ENCODE results near the gene PACSIN2.
"Not testable (repeated sequence)": the region's sequence is repeated elsewhere in the genome, so short reads cannot be mapped to it uniquely, and the experiment has no call there.

PACSIN2 gene

DNA sequence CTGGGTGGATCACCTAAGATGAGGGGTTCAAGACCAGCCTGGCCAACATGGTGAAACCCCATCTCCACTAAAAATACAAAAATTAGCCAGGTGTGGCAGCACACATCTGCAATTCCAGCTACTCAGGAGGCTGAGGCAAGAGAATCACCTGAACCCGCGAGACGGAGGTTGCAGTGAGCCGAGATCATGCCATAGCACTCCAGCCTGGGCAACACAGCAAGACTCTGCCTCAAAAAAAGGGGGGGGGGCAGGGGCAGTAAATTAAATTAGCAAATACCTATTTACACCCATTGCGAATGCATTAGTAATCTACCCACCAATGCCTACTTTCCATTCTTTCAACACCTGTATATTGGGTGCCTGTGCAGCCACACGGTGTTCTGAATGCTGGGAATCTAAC lies 78.3 kb downstream of the PACSIN2 start:
- in situ Hi-C loops (cut with MboI; ENCODE audit: low pct_unique_long_range_greater_than_20kb, low sequenced_read_pairs); DNase-seq: not testable (repeated sequence)

DNA sequence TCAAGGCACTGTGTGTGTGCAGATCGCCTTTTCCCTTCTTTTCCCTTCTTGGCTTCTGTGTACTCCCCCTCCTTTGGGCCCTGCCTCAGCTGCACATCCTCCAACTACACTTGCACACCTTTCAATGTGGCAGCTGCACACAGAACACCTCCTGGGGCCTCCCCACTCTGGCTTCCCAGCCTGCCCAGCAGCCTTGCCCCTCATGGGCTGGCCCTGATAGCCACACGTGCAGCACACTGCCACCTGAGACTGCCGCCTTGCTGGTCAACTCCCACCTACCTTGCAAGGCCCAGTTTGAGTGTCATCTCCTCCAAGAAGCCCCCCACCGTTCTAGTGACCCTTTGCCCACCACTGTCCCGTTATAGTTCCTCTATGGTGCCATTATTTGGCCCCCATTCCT lies 80.6 kb downstream of the PACSIN2 start:
- in situ Hi-C loops (cut with MboI; ENCODE audit: low pct_unique_long_range_greater_than_20kb, low sequenced_read_pairs), result no loop called here
- DNase-seq, result no peak

DNA sequence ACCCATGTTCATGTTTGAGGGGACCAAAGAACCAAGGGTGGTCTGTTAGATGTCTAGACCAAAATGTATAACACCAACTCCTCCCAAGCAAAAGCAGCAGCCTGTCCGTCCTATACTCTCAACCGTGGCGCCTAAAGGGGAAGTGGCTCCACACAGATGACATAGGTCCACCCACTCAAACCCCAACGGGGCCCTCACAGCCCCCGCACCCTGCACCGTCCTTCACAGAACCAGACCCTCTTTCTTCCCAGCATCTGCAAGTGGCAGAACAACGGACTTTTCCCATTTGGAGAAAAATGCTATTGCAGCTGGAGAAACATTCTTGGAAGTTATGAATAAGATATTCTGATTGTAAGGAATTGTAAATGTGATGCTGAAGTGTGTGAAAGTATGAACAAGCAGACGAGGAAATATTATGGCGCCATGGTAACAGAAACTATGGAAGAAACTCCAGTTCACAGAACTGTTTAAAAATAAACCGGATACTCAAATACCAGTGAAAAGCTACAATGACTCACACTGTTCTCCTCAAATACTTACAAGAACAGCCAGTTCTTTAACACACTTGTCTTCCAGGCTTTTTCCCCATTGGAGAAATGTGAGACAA lies 81.4 kb downstream of the PACSIN2 start:
- peak; percentile 86 for DNase-seq
- in situ Hi-C loops (cut with MboI; ENCODE audit: low pct_unique_long_range_greater_than_20kb, low sequenced_read_pairs), result no loop called here

DNA sequence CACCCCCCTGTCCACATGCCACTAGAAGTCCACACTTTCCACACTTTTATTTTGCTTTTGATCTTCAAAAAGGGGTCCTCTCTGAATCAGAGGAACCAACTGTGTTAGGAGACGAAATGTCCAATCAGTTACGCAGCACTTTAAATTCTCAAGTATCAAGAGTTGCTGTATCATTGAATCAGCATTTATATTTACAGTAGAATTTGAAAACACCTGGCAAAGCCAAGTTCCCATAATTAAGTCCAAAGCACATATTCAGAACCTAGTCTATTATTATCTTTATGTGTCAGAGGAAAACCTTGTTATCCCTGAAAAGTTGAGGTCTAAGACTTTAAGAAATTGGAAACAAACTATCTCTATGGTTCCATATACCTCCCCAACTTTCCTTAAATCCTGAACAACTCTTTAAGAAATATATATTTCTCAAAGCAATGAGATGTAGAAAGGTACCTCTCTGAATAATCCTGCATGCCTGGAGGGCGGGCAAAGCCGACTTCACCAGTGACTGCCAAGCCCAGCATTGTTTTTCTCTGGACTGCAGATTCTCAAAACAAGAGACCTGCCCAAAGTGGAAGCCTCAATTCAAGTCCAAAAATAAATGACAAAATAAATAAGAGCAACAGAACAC lies 82.0 kb downstream of the PACSIN2 start:
- in situ Hi-C loops (cut with MboI; ENCODE audit: low pct_unique_long_range_greater_than_20kb, low sequenced_read_pairs), result no loop called here
- DNase-seq, result no peak

DNA sequence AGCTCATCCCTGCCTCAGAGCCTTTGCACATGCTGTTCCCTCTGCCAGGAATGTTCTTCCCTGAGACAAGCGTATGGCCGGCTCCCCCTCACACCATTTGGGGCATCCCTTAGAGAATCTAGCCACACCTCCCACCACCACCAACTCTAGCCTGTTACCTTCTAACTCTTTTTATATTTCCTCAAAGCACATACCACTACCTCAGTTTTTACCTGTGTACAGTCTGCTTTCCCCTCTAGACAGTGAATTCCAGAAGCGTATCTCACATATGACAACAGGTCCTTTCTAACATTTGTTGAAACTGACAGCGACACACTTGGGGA lies 82.8 kb downstream of the PACSIN2 start:
- no peak for DNase-seq
- in situ Hi-C loops (cut with MboI; ENCODE audit: low pct_unique_long_range_greater_than_20kb, low sequenced_read_pairs), result no loop called here

DNA sequence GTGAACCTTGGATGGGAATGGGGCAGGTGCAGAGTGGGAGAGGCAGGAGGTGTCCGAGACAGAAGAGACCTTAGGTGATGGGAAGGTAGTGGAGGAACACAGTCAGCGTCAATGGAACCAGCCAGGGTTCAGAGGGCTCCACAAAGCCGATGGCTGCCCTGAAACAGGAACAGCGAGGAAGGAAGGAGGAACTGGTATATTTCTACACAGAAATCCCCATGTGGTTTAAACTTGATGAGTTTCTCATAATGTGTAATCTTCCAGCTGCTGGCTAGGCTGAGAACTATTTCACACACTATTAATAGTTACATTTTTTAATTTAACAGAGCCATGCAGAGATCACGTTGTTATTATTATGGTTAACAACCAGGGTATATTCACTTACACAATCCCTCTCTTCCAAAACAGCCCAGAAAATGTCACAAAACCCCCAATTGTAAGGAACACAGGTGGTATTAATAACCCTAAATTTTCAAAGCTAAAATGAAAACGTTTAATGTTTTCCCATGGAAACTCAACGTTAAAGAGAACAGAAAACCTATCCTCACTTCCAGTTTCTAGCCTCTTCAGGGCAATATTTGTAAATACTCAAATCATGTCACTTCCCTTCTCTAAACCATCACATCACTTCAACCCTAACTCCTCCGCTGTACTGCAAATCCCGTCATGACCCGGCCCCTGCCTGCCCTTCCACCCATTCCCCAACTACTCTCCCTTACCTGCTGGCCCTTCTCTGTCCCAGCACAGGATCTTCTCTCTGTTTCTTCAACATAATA lies 83.3 kb downstream of the PACSIN2 start:
- in situ Hi-C loops (cut with MboI; ENCODE audit: low pct_unique_long_range_greater_than_20kb, low sequenced_read_pairs), result no loop called here
- peak; percentile 52 for DNase-seq

DNA sequence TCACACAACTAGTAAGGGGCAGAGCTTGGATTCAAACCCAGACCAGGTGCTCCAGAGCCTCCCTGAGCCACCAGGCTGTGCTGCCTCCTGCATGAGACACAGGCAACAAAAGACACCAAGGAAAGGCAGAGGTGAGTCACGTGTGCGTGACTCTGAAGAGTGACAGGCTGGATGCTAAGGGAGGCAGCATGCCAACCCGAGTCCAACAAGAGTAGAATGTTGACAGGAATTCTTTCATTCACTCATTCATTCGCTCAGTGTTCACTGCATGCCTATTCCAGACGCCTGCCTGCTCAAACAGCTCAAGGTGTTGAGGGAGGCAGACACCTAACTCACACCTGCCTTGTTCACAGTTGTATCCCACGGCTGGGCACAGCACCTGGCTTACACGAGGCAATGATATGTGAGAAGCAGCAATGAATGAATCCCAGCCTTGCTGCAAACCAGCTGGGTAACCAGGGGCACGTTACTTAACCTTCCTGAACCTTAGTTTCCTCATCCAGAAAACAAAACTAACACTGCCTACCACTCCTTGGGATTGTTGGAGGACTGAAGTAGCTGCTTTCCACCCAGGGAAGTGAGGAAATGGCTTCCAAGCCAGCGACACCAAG lies 84.0 kb downstream of the PACSIN2 start:
- DNase-seq, result no peak
- in situ Hi-C loops (cut with MboI; ENCODE audit: low pct_unique_long_range_greater_than_20kb, low sequenced_read_pairs), result no loop called here

DNA sequence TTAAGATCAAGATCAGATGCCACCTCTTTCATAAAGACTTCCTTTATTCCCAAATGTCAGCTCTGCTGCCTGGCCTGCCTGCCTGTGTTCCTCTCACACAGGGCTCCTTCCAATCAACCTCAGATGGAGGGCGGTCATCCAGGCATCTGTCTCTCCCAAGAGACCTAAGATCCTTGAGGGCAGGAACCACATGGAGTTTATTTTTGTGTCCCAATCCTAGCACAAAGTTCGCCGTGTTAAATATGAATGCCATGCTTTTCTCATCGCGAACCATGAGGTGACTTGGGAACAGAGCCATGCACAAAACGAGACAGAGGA lies 85.2 kb downstream of the PACSIN2 start:
- DNase-seq, result no peak
- in situ Hi-C loops (cut with MboI; ENCODE audit: low pct_unique_long_range_greater_than_20kb, low sequenced_read_pairs), result no loop called here

DNA sequence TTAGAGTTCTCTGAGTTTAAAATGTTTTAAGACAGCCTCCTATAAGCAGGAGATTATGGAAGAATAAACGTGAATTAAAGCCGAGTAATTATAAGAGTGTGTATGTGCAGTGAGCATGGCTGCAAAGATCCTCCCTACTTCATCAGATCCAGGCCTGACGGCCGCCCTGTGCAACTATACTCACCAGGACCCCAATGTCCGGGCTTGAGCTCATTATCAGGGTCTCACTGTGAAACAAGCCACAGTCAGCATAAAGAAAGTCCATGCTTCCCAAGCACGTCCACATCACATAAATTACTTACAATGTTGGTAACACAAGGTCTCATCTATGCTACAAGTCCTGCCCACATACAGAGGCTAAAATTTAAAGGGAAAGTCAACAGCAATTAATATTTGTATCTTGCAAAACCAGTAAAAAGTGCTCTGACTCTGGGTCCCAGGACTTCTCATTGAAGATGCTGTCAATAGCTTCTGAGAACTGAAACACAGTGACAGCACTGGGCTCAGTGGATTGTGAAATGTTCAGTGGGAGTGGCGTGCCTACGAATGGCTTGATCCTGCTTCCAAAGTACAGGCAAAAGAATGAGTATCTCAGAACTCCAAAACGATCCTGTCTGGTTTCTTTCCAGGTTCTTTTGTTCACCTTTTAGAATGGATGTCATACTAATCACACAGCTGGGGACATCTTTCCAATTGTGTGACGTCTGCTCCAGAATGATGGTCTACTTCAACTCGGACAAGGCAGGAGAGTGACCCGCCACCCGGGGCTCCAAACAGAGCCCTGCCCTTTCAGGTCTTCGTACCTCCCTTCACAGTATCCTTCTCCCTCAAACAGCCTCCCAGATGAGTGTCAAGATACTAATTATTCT lies 85.7 kb downstream of the PACSIN2 start:
- in situ Hi-C loops (cut with MboI; ENCODE audit: low pct_unique_long_range_greater_than_20kb, low sequenced_read_pairs), result no loop called here
- no peak for DNase-seq

DNA sequence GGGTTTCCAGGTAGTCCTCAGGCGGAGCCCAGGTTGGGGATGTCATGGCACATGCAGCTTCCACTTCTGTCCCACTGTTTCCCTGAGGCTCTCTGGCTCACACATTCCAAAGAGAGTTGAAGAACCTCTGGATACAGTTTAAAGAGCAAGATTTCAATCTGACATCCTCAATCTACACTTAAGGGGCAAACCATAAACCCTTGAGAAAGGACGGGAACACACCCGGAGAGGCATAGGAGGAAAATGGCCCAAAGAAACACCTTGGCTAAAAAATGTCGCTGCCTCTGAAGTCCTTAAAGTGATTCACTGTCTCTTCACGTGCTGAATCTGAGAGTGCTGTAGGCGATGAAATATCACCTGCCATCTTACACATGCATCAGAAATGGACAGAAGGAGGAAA lies 87.0 kb downstream of the PACSIN2 start:
- DNase-seq, result no peak
- in situ Hi-C loops (cut with MboI; ENCODE audit: low pct_unique_long_range_greater_than_20kb, low sequenced_read_pairs), result no loop called here

DNA sequence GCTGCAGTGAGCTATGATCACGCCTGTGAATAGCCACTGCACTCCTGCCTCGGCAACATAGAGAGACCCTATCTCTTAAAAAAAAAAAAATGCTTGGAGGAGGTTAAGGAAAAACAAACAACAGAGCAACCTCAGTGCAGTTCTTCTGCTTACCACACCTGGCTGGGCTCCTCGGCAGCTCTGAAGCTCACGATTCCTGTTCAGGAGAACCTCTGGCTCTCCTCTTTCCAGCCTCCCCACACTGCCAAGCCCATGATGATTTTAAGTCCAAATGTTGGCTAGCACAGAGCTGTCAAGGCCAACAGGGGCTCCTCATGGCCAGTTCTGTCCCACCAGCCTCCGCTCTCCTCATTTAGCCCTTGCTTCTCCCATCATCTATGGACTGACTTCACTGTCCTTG lies 88.2 kb downstream of the PACSIN2 start:
- in situ Hi-C loops (cut with MboI; ENCODE audit: low pct_unique_long_range_greater_than_20kb, low sequenced_read_pairs), result no loop called here
- DNase-seq, result no peak

DNA sequence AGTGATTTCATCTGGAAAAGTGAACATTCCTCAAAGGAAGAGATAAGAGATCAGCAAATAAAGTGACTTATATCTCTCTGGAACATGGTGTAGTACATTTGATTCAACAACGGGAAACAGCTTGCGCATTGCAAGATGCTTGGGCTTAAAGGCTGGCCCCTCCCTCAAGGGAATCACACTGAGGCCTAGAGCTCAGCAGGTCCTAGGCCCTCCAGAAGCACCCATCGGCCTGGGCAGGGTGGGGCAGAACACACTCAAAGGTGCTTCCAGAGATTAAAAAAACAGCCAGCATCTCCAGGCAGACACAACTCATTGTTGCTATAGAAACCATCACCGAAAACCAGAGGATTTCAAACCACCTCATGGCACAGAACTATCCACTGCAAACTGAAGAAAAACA lies 88.8 kb downstream of the PACSIN2 start:
- no peak for DNase-seq
- in situ Hi-C loops (cut with MboI; ENCODE audit: low pct_unique_long_range_greater_than_20kb, low sequenced_read_pairs), result no loop called here

DNA sequence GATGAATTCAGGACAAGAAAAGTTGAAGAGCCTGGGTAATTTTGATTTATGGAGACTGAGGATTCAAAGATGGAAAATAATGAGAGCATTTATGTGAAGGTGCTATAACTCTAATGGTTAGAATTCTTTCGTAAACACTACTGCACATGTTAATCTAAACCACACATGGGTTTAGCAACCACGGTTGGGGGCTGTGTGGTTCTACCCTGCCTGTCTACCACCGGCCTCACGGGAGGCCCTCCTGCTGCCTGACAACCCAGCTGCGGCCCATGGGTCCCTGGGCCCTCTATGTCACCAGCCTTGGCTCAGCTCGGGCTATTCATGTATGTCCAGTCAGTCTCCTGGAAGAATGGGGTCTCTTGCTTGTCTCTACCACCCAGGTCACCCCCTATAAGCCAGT lies 89.4 kb downstream of the PACSIN2 start:
- in situ Hi-C loops (cut with MboI; ENCODE audit: low pct_unique_long_range_greater_than_20kb, low sequenced_read_pairs), result no loop called here
- no peak for DNase-seq

DNA sequence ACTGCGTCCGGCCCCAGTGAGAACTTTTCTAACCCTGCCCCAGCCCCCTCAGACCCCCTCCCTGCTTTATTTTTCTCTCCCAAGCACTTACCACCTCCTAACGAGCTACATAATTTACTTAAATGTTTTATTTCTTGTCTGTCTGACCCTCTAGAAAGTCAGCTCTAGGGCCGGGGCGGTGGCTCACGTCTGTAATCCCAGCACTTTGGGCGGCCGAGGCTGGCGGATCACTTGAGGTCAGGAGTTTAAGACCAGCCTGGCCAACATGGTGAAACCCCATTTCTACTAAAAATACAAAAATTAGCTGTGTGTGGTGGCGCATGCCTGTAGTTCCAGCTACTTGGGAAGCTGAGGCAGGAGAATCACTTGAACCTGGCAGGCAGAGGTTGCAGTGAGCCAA lies 89.9 kb downstream of the PACSIN2 start:
- DNase-seq; in situ Hi-C loops (cut with MboI; ENCODE audit: low pct_unique_long_range_greater_than_20kb, low sequenced_read_pairs): not testable (repeated sequence)

DNA sequence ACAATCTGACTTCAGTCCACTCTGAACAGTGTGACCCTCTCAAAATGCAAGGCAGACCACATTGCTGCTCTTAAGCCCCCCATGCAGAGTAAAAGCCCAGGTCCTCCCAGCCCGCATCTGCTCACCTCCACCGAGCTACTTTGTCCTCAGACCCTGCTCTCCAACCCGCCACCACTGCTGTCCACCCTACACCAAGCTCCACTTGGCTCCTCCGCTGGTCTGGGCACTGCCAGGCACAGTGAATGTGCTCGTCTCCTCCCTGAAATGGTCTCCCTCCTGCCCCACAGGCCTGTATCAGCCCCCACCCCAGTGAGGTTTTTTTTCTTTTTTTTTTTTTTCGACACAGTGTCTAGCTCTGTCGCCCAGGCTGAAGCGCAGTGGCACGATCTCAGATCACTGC lies 90.5 kb downstream of the PACSIN2 start:
- in situ Hi-C loops (cut with MboI; ENCODE audit: low pct_unique_long_range_greater_than_20kb, low sequenced_read_pairs), result no loop called here
- DNase-seq, result no peak

DNA sequence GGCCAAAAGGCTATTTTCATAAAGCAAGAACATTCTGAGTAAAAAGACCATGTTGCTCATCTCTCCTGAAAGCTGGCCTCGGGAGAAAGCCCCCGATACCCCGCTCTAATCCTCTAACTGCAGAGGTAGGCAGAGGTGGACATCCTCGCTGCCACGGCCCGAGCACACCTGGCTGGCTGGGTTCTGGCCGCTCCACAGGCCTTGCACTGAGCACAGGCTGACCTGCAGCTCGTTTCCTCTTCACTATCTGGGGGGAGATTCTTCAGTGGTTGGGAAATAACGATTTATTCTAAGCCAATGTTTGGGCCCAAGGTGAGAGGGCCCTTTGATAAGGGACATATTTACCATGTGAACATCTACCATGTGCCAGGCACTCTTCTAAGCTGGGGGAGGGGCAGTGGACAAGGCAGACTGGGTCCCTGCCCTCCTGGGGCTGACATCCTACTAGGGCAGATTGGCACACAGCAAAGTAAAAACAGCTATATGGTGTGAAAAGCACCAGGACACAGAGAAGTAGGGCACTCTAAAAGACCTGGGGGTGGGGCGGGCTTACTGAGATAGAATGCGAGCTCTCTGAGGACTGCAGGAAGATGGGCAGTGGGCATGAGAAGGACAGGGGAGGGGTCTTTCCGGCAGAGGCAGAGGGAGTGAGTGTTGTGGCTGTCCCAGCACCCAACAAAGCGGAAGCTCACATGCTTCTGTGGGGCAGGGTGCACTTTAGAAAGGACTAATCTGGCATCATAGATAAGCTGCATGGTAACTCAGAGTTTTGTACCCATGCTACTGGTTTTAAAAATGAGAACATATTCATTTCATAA lies 92.4 kb downstream of the PACSIN2 start:
- DNase-seq, result peak; percentile 83
- in situ Hi-C loops (cut with MboI; ENCODE audit: low pct_unique_long_range_greater_than_20kb, low sequenced_read_pairs), result no loop called here

DNA sequence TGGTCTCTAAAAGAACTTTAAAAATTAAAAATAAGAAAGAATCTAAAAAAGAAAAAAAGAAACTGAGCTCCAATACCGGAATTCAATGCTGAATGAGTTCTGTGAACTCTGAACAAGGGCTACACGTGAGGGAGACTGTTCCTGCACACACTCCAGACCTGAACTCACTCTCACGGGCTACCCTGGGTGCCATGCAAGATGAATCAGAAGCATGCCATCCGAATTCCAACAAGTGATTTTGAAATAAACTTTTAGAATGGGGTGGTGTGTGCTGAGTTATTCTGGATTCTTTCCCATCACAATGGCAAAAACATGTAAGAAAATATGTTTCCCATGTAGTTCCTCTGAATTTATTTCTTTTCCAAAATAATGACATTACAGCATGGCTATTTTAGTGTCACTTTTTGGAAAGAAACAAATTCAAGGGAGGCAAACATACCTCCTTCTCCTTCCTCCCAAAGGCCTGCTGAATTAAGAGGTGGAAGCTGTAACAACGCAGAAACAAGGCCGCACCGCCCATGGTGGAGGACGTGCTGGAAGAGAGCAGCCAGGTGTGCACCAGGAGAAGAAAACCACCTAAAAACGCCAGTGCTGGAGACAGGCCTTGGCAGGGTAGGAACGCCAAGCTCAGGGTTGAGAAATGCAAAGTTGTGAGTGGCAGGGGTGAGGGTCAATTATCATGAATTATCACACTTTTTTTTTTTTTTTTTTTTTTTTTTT lies 94.7 kb downstream of the PACSIN2 start:
- DNase-seq, result no peak
- in situ Hi-C loops (cut with MboI; ENCODE audit: low pct_unique_long_range_greater_than_20kb, low sequenced_read_pairs), result no loop called here

DNA sequence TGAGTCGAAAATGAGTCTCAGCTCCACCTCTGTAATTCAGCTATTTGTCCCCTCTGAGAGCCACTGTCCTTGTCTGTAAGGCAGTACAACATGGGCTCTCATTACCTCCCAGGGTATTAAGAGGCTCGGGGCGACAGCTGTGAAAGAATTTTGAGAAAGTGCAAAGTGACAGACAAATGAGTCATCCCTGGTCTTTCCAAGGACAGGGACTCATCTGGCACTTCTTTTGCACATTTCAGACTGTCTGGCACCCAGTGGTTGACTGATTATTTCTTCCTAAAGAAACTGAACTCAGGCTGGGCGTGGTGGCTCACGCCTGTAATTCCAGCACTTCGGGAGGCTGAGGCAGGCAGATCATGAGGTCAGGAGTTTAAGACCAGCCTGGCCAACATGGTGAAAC lies 95.8 kb downstream of the PACSIN2 start:
- DNase-seq, result no peak

More for the DNA sequence above, 95.8 kb downstream of the PACSIN2 start:
- in situ Hi-C loops (cut with MboI; ENCODE audit: low pct_unique_long_range_greater_than_20kb, low sequenced_read_pairs), result no loop called here

All from KBM-7 (cell line).